OCI-LY3 (cell line): Measurements from ENCODE around the gene NOL4L.

Experiments used
- EZH2phosphoT487 ChIP-seq: fragments of 200-600 bp; shearing (Covaris generic); IDR thresholded peaks from 2 replicates; pipeline ENCODE4 v1.6.1; 2018; ENCODE audit warnings: antibody characterized with exemption, mixed run types, low read depth
- TF ChIP-seq, protein P1 (sequence below): fragments of 200-600, 300-600 bp; sonication (generic); IDR thresholded peaks from 2 replicates; pipeline ENCODE4 v1.5.1; 2014; ENCODE audit warnings: antibody characterized with exemption, low read length, low read depth

DNA sequence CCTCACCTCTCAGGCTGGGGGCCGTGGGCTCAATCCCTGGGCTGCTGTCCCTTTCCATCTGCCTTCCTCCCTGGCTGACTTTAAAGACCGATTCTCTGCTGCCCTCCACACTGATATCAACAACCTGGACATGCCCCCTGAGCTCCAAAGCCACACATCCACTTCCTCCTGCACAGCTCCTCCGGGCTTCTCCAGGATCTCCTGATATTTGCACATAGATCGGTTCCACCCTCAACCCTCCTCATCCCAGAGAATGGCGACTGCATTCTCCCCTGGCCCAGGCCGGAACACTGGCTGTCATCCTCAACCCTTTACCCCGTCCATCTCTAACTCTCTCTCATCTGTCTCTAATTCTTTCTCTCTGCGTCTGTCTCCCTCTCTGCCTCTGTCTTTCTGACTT, 21.0 kb upstream of the NOL4L start:
- TF ChIP-seq, protein P1, sequence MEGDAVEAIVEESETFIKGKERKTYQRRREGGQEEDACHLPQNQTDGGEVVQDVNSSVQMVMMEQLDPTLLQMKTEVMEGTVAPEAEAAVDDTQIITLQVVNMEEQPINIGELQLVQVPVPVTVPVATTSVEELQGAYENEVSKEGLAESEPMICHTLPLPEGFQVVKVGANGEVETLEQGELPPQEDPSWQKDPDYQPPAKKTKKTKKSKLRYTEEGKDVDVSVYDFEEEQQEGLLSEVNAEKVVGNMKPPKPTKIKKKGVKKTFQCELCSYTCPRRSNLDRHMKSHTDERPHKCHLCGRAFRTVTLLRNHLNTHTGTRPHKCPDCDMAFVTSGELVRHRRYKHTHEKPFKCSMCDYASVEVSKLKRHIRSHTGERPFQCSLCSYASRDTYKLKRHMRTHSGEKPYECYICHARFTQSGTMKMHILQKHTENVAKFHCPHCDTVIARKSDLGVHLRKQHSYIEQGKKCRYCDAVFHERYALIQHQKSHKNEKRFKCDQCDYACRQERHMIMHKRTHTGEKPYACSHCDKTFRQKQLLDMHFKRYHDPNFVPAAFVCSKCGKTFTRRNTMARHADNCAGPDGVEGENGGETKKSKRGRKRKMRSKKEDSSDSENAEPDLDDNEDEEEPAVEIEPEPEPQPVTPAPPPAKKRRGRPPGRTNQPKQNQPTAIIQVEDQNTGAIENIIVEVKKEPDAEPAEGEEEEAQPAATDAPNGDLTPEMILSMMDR: no peak
- TF ChIP-seq EZH2phosphoT487: no peak
